ENCODE measurements around the gene EHD1.
"Not testable (repeated sequence)": the region's sequence is repeated elsewhere in the genome, so short reads cannot be mapped to it uniquely, and the experiment has no call there.

The EHD1 gene

DNA sequence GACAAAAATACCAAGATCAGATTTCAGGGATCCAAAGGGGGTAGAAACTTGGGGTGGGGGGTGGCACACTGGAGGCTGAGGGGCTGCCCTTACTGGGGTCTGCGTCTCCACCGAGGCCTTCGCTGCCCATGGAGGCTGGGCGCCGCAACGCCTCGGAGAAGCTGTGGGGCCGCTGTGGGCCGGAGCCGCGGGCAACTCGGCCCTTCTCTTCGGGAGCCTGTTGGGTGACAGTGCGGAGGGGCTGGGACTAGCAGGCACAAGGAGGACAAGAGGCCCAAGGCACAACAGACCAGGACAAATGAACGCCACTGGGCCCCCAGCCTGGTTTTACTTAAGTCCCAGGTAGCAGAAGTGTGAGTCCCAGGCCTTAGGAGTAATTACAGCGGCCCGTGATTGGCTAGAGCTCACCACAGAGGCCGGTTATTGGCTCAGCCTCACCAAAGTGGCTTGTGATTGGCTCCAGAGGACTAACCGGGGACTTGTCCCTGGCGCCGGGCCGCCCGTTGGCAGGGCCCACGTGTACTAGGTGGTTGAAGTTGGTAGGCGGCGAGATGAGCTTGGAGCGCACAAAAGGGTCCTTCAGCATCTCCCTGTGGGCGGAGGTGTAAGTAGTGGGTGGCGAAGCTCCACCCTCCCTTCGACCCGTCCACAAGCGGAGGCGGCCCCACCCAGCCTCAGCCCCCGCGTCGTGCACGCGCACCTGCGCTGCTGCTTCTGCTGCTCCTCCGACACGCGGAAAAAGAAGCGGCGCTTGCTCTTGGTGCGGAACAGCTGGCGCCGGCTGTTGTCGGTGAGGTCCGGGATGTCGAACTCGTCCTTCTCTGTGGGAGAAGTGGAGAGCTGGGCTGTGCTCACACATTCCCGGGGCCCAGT lies 51.6 kb downstream of the EHD1 start:
- no peak for DNase-seq (ENCODE audit: low spot score)

DNA sequence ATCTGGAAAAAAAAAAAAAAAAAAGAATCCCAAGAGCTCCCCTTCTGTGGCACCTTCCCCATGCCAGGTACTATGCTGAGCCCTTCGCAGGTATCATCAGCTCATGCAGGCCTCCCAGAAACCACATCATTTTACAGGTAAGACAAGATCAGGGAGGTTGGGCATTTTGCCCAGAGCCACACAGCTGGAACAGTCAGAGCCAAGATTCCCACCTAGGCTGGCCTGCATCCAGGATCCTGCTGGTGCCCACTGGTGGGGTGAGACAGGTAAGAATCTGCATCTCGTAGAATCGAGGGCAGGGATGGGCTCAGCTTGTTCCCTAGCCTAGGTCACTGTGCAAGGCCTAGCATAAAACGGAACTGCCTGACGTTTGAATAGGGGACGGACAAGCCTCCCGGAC lies 52.4 kb downstream of the EHD1 start:
- no peak for DNase-seq (ENCODE audit: low spot score)

DNA sequence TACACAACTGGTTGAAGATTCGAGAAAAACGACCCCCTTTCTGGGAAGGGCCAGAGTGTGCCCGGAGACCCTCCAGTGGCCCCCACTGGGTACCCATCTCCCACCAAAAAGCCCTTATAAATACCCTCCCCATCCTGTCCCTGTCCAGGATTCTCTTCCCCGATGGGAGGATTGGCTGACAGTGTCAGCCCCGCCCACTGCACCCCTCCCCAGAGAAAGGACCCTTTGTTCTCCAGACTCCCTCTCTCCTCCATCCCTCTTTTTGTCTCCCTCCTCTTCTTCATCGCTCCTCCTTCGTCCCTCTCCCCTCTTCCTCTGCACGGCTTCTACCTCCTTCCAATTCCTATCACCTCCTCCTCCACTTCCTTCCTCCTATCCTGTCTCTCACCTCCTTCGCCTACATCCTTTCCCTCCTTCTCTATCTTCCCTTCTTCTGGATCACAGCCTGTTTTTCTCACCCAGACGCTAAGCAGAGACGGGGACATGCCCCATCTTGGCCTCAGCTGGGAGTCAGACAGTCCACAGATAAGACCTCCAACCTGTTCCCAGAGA lies 54.8 kb downstream of the EHD1 start:
- no peak for DNase-seq (ENCODE audit: low spot score)

DNA sequence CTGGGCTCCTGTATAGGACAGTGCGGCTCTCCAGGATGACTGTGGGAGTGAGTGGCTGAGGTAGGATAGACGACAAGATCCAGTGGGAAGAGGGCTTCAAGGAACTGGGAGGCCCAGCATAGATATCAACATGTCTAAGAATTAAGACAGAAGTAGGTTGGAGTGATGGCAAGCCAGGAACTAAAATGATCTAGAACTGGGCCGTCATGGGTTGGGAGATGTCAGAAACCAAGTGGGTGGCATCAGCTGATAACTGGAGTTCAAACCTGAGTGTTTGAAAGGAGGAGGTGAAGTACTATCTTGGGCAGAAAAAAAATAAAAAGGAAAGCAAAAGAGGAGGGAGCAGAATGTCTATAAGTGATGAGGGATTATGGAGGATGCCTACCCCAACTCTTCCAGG lies 60.9 kb downstream of the EHD1 start:
- no peak for DNase-seq (ENCODE audit: low spot score)

DNA sequence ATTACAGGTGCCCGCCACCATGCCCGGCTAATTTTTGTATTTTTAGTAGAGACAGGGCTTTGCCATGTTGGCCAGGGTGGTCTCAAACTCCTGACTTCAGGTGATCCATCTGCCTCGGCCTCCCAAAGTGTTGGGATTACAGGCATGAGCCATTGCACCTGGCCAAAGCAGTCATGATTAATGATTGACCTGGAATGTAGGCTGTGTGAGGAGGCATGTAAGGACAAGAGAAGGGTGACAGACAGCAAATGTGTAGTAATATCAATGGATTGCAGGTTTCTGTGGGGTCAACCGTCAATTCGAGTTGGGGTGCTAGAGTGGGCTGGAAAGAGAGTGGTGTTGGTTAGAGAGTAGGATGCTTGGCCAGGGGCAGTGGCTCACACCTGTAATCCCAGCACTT lies 63.0 kb downstream of the EHD1 start:
- not testable (repeated sequence) for DNase-seq (ENCODE audit: low spot score)

DNA sequence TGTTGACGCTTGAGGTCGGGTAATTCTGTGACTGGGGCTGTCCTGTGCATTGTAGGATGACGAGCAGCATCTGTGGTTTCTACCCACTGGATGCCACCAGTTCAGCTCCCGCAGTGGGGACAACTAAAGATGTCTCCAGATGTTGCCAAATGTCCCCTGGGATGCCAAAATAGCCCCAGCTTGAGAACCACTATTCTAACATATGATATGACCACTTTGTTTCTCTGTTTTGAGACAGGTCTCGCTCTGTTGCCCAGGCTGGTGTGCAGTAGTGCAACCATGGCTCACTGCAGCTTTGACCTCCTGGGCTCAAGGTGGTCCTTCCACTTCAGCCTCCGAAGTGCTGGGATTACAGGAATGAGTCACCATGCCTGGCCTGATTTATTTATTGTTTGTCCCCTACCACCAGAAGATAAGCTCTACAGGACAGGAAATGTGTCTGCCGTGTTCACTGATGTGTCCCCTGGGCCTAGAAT lies 63.7 kb downstream of the EHD1 start:
- peak; percentile 97 for DNase-seq (ENCODE audit: low spot score)

DNA sequence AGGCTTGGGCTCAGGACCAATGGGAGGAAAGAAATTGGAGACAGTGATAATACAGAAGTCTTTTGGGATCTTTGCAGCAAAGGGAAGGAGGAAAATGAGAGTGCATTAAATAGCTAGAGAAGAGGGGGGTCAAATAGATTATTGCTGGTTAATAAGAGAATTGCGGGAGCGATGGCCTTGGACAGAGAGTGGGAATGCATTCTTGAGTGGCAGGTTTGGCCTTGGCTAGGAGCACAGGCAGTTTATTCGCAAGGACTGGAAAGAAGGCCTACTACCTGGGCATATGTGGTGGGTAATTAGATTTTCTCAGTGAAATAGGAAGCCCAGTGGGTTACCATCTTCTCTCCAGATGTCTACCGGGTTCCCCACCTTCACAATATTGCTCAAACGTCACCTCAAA lies 64.6 kb downstream of the EHD1 start:
- DNase-seq (ENCODE audit: low spot score) = peak; percentile 35

DNA sequence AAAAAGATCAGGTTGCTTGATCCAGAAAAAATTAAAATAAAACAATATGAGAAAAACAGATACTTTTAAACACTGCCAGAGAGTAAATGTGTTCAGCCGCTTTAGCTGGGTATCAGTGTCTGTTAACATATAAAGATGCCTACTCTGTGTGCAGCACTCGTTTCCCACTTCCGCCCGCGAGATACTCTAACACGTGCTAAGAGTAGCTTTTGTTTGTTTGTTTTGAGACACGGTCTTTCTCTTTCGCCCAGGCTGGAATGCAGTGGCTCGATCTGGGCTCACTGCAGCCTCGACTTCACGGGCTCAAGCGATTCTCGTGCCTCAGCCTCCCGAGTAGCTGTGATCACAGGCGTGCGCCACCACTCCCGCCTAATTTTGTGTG lies 67.5 kb downstream of the EHD1 start:
- peak; percentile 86 for DNase-seq (ENCODE audit: low spot score)

DNA sequence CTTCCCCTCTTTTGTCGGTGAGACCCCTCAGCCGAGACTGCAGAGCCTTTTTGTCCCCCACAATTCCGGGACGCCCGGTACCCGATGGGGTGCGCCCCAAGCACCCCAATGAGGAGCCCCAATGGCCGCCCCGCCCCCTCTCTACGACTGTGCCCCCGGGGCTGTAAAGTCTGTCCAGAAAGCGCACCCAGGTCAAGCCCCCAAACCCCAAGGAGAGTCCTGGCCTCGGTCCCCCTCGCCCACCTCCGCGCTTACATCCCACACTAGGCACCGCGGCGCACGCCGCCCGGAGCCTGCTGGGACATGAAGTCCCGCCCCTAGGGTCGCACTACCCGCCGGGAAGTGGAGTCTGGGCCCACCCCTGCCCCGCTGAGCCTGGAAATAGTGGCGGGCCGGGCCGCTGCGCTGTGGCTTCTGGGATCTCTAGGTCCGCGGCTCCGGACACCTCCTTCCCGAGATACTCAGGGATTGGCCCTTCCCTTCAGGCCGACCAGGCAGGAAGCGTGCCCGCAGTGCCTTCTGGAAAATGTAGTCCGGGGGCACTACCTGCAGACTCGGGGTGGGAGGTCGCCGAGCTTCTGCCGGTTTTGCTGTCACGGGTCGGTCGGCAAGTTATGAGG lies 68.0 kb downstream of the EHD1 start, which contains the start of gene MEN1:
TSS of gene MEN1 (minus strand) at position 281 of the 620 bp plus-strand sequence. CDS start 442 bp downstream, outside the sequence.
- peak; percentile 87 for DNase-seq (ENCODE audit: low spot score)

DNA sequence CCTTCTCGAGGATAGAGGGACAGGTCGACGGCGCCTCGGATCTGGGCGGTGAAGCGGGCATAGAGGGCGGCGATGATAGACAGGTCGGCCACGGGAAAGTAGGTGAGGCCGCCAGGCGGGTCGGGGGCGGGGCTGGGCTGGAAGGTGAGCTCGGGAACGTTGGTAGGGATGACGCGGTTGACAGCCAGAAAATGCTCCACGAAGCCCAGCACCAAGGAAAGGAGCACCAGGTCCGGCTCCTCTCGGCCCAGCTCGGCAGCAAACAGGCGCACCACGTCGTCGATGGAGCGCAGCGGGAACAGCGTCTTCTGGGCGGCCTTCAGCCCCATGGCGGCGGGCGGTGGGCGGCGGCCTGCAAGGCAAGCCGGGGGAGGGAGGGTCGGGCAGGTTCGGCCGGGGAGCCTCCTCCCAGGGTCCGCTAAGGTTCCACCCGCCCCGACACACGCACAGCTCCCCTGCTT lies 68.6 kb downstream of the EHD1 start:
- peak; percentile 38 for DNase-seq (ENCODE audit: low spot score)

DNA sequence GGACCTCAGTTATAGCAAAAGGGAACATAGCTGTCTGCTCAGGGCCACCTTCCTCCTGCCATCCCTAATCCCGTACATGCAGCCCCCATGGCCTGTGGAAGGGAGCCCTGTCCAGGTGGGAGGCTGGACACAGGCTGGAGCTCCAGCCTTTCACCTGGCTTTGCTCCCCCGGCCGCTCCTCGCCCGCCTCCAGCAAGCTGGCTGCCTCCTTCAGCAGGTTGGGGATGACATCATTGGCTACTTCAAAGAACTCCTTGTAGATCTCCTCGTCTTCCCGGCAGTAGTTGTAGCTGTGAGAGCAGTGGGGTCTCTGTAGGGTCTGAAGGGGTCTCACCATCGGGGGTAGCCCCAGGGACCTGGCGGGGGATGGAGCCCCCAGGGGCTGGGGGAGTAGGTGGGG lies 72.9 kb downstream of the EHD1 start:
- DNase-seq (ENCODE audit: low spot score) = no peak

DNA sequence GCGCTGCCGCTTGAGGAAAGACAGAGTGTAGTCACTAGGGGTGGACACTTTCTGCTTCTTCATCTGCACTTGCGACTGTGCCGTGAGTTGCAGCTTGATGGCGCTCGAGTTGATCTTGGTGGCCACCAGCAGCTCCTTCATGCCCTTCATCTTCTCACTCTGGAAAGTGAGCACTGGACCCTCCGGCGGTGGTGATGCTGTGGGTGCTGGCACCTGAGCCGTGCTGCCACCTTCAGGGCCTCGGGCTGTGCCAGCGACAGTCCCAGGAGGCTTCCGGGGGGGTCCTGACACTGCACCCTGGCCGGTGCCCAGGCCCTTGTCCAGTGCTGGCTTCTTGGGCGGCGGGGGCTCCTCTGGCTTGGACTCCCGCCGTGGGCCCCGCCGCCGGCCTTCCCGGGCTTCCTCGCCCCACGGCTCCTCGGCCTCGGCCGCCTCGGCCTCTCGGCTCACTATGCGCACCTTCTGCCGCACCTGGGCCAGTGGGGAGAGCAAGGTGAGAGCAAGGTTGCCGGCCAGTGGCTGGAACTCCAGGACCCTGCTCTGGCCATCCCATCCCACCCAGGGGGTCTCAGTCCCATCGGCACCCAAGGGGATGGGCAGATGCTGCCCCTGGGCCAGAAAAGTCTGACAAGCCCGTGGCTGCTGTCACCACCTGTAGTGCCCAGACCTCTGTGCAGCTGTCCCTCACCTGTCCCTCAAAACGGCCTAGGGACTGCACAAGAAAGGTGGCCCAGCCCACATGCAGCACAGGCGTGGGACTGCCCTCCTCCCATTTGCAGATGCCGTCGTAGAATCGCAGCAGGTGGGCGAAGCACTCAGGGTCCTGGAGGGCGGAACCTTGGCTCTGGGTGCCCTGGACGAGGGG lies 73.8 kb downstream of the EHD1 start:
- peak; percentile 47 for DNase-seq (ENCODE audit: low spot score)

DNA sequence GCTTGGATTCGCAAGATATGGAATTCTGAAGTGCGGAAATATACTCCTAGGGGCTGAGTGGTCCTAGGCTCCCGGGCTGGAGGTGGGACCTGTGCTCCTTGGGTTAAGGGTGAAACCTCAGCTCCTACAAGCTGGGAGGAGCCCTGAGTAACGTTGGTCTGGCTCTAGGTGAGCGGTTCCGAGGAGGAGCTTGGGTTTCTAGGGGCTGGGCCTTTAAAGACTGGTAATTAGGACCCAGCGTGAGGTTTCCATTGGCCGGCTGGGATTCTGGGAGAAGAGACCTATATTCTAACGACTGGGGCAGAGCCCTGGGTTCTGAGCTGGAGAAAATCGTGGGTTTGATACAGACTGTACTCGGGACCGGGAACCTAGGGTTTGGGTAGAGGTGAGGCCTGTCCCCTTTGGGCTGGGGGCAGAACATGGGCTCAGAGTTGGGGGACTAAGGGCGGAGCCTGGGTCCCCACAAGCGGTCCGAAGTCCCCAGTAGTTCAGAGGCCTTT lies 74.5 kb downstream of the EHD1 start:
- DNase-seq (ENCODE audit: low spot score) = no peak

DNA sequence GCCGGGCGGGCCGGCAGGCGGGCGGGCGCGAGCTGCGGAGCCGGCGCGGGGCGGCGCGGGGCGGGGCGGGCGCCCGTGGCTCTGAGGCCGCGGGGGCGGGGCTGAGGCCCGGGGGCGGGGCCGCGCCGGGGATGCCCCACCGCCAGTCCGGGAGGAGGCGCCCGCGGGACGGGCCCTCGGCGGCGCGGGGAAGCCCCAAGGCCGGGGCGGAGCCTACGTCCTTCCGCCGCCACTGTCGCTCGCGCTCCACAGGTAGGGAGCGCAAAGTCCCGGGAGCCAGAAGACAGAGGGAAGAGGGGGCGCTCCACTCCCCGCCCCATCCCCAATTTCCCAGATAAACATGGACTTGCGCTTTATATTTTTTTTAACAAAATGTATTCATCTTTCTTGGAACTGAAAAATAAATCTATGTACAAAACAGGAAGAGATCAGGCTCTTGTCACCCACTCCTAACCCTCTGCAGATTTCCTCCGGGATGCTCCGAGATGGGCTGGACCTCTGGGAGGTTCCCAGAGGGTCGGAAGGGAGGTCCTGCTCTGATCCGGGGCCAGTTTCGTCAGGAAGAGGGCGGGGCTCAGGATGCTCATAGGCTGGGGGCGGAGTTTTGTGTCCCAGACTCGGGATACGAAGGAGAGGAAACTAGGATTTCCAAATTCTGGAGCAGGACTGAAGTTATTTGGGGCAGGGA lies 75.1 kb downstream of the EHD1 start, which contains the start of gene MAP4K2:
TSS of gene MAP4K2 (minus strand) at position 57 of the 688 bp plus-strand sequence. CDS start 65 bp downstream, outside the sequence.
- peak; percentile 87 for DNase-seq (ENCODE audit: low spot score)

DNA sequence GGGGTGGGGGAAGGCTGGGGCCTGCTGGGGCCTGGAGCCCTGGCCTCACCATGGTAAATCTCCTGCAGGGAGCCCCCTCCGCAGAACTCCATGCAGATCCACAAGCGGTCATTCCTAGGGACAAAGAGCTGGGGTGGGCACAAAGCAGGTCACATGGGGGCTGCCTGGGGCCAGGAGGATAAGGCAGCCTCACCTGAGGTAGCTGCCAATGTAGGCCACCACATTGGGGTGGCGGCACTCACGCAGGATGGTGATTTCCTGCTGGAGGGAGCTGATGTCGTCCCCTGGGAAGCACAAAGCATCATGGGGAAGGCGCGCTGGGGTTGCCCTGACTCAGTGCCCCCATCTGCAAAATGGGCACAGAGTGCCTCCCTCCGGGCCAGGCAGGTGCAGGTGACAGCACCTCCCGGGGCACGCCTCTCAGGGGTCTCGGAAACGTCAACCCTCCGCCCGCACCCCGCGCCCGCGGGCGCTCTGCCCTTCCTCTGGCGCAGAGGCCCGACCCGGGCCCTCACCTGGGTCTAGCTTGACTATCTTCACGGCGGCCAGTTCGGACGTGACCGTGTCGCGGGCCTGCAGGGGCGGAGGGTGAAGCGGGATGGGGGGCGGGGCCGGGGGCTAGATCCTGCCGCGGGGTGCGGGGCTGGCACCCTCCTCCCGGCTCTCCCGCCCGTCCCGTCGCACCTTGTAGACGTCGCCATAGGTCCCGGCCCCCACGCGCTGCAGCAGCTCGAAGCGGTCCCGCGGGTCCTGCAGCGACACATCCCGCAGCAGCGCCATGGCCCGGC lies 75.9 kb downstream of the EHD1 start:
- peak; percentile 52 for DNase-seq (ENCODE audit: low spot score)
